HEK293 (cell line): ENCODE measurements around the gene ZNRF2.
A peak's percentile ranks its signal among the peaks of the same experiment; 100 is the strongest.

ENCODE experiments used
- CTCF ChIA-PET: fragments of 350-600 bp; formaldehyde crosslinking; extraction: SDS; loops from one replicate; lab custom pipeline; 2021; ENCODE audit warnings: antibody characterized with exemption; lab: Yijun Ruan, JAX
- POLR2A ChIA-PET: fragments of 300-600 bp; formaldehyde crosslinking; extraction: SDS; loops from one replicate; lab custom pipeline; 2020; ENCODE audit warnings: antibody characterized with exemption, inconsistent platforms; lab: Yijun Ruan, JAX
- H3K27ac ChIP-seq: fragments of 200-500 bp; sonication (Bioruptor generic); 2 replicates; pipeline ENCODE4 v1.5.1; 2014; ENCODE audit warnings: low read depth, low read length, control low read depth, inconsistent platforms; ENCODE audit errors: extremely low read depth
- H3K36me3 ChIP-seq, 2 experiments: fragments of 200-500 bp in 1 of 2; sonication (Bioruptor generic) in 1 of 2; 1 replicate in 1 of 2; 2 replicates in 1 of 2; pipeline ENCODE4 v1.5.1; 2014 to 2017; ENCODE audit warnings: inconsistent platforms in 2 of 2, low read length in 2 of 2; ENCODE audit not compliant: control insufficient read depth in 2 of 2, insufficient read depth in 1 of 2
- H3K4me1 ChIP-seq: fragments of 200-500 bp; sonication (Bioruptor generic); 2 replicates; pipeline ENCODE4 v1.5.1; 2014; ENCODE audit warnings: mild to moderate bottlenecking, low read length, inconsistent platforms; ENCODE audit not compliant: control insufficient read depth, insufficient read depth
- H3K4me3 ChIP-seq: 2 replicates; pipeline ENCODE4 v1.5.1; 2011; ENCODE audit warnings: low read depth, mild to moderate bottlenecking, control low read depth, low read length, moderate library complexity
- H3K9me3 ChIP-seq: fragments of 200-500 bp; sonication (Bioruptor generic); 2 replicates; pipeline ENCODE4 v1.5.1; 2014; ENCODE audit warnings: low read depth, low read length, inconsistent platforms; ENCODE audit not compliant: control insufficient read depth, insufficient read depth
- GLIS2 ChIP-seq: fragments of 450-650 bp; formaldehyde crosslinking; IDR thresholded peaks from 2 replicates; pipeline ENCODE4 v1.5.1; 2016; ENCODE audit warnings: missing biosample characterization, missing genetic modification characterization
- KLF9 ChIP-seq: fragments of 450-650 bp; formaldehyde crosslinking; IDR thresholded peaks from 2 replicates; pipeline ENCODE4 v1.5.1; 2016; ENCODE audit warnings: missing biosample characterization, missing genetic modification characterization, low read depth
- RBAK ChIP-seq: fragments of 450-650 bp; formaldehyde crosslinking; IDR thresholded peaks from 2 replicates; pipeline ENCODE4 v1.5.1; 2016; ENCODE audit warnings: missing biosample characterization, missing genetic modification characterization
- SCRT1 ChIP-seq: fragments of 450-650 bp; formaldehyde crosslinking; IDR thresholded peaks from 2 replicates; pipeline ENCODE4 v1.5.1; 2016; ENCODE audit warnings: missing biosample characterization, missing genetic modification characterization, borderline replicate concordance
- YY2 ChIP-seq: fragments of 450-650 bp; formaldehyde crosslinking; IDR thresholded peaks from 2 replicates; pipeline ENCODE4 v1.5.1; 2016; ENCODE audit warnings: missing biosample characterization, missing genetic modification characterization
- ZBTB17 ChIP-seq: fragments of 450-650 bp; formaldehyde crosslinking; IDR thresholded peaks from 2 replicates; pipeline ENCODE4 v1.5.1; 2016; ENCODE audit warnings: missing biosample characterization, missing genetic modification characterization
- ZBTB48 ChIP-seq: fragments of 450-650 bp; formaldehyde crosslinking; IDR thresholded peaks from 2 replicates; pipeline ENCODE4 v1.5.1; 2016; ENCODE audit warnings: missing biosample characterization, missing genetic modification characterization
- ZNF140 ChIP-seq: fragments of 450-650 bp; formaldehyde crosslinking; IDR thresholded peaks from 2 replicates; pipeline ENCODE4 v1.5.1; 2016; ENCODE audit warnings: missing biosample characterization, missing genetic modification characterization
- ZNF146 ChIP-seq: fragments of 450-650 bp; formaldehyde crosslinking; IDR thresholded peaks from 2 replicates; pipeline ENCODE4 v1.5.1; 2016; ENCODE audit warnings: missing biosample characterization, missing genetic modification characterization
- ZNF169 ChIP-seq: fragments of 450-650 bp; formaldehyde crosslinking; IDR thresholded peaks from 2 replicates; pipeline ENCODE4 v1.5.1; 2016; ENCODE audit warnings: missing biosample characterization, missing genetic modification characterization
- ZNF37A ChIP-seq: fragments of 450-650 bp; IDR thresholded peaks from 2 replicates; pipeline ENCODE4 v1.5.1; 2018; ENCODE audit warnings: missing biosample characterization, missing genetic modification characterization
- ZNF549 ChIP-seq: fragments of 450-650 bp; IDR thresholded peaks from 2 replicates; pipeline ENCODE4 v1.5.1; 2018; ENCODE audit warnings: missing biosample characterization, missing genetic modification characterization, mild to moderate bottlenecking, inconsistent platforms, moderate library complexity
- ZNF560 ChIP-seq: fragments of 450-650 bp; formaldehyde crosslinking; IDR thresholded peaks from 2 replicates; pipeline ENCODE4 v1.5.1; 2017; ENCODE audit warnings: missing biosample characterization, missing genetic modification characterization, borderline replicate concordance
- ZNF621 ChIP-seq: fragments of 450-650 bp; formaldehyde crosslinking; IDR thresholded peaks from 2 replicates; pipeline ENCODE4 v1.5.1; 2017; ENCODE audit warnings: missing biosample characterization, missing genetic modification characterization
- ZNF776 ChIP-seq: fragments of 450-650 bp; formaldehyde crosslinking; IDR thresholded peaks from 2 replicates; pipeline ENCODE4 v1.5.0; 2017; ENCODE audit warnings: missing biosample characterization, missing genetic modification characterization, borderline replicate concordance
- ZNF785 ChIP-seq: fragments of 450-650 bp; formaldehyde crosslinking; IDR thresholded peaks from 2 replicates; pipeline ENCODE4 v1.5.1; 2016; ENCODE audit warnings: missing biosample characterization, missing genetic modification characterization
- TF ChIP-seq, protein P1 (sequence below): fragments of 450-650 bp; formaldehyde crosslinking; IDR thresholded peaks from 2 replicates; pipeline ENCODE4 v1.5.1; 2017; ENCODE audit warnings: missing biosample characterization, missing genetic modification characterization
- TF ChIP-seq, protein P2 (sequence below): fragments of 450-650 bp; formaldehyde crosslinking; IDR thresholded peaks from 2 replicates; pipeline ENCODE4 v1.5.1; 2016; ENCODE audit warnings: missing biosample characterization, missing genetic modification characterization
- TF ChIP-seq, protein P3 (sequence below): fragments of 450-650 bp; formaldehyde crosslinking; optimal IDR thresholded peaks from 2 replicates; pipeline ENCODE3; 2016; ENCODE audit warnings: missing biosample characterization, mild to moderate bottlenecking, missing genetic modification characterization
- TF ChIP-seq, protein P4 (sequence below): fragments of 450-650 bp; formaldehyde crosslinking; IDR thresholded peaks from 2 replicates; pipeline ENCODE4 v1.5.1; 2016; ENCODE audit warnings: missing biosample characterization, missing genetic modification characterization
- TF ChIP-seq, protein P5 (sequence below): fragments of 450-650 bp; formaldehyde crosslinking; IDR thresholded peaks from 2 replicates; pipeline ENCODE4 v1.5.1; 2016; ENCODE audit warnings: missing biosample characterization, missing genetic modification characterization

Gene ZNRF2

DNA sequence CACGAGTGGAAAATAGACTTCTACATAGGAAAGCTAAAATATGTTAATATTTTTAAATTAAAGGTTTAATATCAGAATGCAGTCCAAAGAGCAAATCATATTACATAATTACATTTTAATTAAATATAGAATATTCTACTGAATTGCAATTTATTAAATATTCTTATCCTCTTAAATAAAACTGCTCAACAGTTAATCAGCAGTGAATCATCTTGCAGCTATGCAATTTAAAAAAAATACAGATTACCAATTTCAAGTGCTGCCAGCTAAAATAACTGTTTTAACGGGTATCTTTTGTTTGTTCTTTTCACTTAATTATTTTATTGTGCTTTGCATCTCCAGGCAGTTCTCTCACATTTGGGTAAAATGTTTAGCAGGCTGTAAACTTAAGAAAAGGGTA is 82.2 kb downstream of the ZNRF2 start:
- Histone ChIP-seq H3K9me3 (no peaks in the 10 kb centered on the region), H3K27ac (no peak overlapping the region), H3K4me1 (peaks cover 33% of the 10 kb centered on the region), H3K4me3 (no peak overlapping the region), H3K36me3 (peaks cover 0 to 2% of the 10 kb centered on the region in 2 experiments; a peak in 1 of 3 replicates)
- TF ChIP-seq, protein P1, sequence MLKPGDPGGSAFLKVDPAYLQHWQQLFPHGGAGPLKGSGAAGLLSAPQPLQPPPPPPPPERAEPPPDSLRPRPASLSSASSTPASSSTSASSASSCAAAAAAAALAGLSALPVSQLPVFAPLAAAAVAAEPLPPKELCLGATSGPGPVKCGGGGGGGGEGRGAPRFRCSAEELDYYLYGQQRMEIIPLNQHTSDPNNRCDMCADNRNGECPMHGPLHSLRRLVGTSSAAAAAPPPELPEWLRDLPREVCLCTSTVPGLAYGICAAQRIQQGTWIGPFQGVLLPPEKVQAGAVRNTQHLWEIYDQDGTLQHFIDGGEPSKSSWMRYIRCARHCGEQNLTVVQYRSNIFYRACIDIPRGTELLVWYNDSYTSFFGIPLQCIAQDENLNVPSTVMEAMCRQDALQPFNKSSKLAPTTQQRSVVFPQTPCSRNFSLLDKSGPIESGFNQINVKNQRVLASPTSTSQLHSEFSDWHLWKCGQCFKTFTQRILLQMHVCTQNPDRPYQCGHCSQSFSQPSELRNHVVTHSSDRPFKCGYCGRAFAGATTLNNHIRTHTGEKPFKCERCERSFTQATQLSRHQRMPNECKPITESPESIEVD (tag by site-specific recombination), result peak; percentile 41; the same call in 1 of the 2 replicates
- TF ChIP-seq YY2 (tag by site-specific recombination) (no peak), KLF9 (no peak)
- ChIA-PET CTCF (no interaction called here), POLR2A (no interaction called here)

DNA sequence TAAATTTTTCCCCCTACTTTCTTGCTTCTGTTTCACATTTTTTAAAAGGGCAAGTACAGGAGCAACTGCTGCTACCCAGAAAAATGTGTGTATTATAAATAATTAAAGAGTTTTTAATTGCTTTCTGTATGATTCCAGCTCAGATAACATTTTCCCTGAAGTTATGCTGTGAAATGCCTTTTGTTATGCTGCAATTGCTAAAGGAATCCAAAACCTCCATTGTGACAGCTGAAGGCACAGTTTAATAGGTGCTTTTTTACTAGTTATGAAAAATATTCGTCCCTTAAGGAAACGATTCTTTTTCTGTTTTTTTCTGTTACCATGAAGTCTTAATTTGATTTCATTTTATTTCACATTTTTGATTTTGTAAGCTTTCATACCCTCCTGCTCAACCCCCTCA is 83.2 kb downstream of the ZNRF2 start:
- no peaks in the 10 kb centered on the region for H3K9me3 ChIP-seq
- H3K36me3 ChIP-seq, result peaks cover 0 to 5% of the 10 kb centered on the region in 2 experiments; a peak in 1 of 3 replicates
- peaks cover 33% of the 10 kb centered on the region for H3K4me1 ChIP-seq
- H3K4me3 ChIP-seq, result no peak overlapping the region
- ChIA-PET POLR2A (no interaction called here), CTCF (interaction anchor here (1.5 kb wide), 1 partner anchor 197 kb away, joined by 3 read pairs; no protein-coding TSS in a partner anchor)
- no peak overlapping the region for H3K27ac ChIP-seq
- TF ChIP-seq ZNF776 (tag by site-specific recombination) (no peak), ZNF140 (tag by site-specific recombination) (no peak), ZNF549 (no peak), ZNF169 (tag by site-specific recombination) (no peak), GLIS2 (tag by site-specific recombination) (no peak), RBAK (tag by site-specific recombination) (no peak), ZNF560 (tag by site-specific recombination) (no peak), SCRT1 (no peak), YY2 (tag by site-specific recombination) (no peak), ZNF146 (tag by site-specific recombination) (no peak), ZNF621 (tag by site-specific recombination) (no peak), ZBTB48 (tag by site-specific recombination) (no peak), ZBTB17 (tag by site-specific recombination) (no peak), ZNF37A (tag by site-specific recombination) (no peak), ZNF785 (no peak)
- TF ChIP-seq, protein P2, sequence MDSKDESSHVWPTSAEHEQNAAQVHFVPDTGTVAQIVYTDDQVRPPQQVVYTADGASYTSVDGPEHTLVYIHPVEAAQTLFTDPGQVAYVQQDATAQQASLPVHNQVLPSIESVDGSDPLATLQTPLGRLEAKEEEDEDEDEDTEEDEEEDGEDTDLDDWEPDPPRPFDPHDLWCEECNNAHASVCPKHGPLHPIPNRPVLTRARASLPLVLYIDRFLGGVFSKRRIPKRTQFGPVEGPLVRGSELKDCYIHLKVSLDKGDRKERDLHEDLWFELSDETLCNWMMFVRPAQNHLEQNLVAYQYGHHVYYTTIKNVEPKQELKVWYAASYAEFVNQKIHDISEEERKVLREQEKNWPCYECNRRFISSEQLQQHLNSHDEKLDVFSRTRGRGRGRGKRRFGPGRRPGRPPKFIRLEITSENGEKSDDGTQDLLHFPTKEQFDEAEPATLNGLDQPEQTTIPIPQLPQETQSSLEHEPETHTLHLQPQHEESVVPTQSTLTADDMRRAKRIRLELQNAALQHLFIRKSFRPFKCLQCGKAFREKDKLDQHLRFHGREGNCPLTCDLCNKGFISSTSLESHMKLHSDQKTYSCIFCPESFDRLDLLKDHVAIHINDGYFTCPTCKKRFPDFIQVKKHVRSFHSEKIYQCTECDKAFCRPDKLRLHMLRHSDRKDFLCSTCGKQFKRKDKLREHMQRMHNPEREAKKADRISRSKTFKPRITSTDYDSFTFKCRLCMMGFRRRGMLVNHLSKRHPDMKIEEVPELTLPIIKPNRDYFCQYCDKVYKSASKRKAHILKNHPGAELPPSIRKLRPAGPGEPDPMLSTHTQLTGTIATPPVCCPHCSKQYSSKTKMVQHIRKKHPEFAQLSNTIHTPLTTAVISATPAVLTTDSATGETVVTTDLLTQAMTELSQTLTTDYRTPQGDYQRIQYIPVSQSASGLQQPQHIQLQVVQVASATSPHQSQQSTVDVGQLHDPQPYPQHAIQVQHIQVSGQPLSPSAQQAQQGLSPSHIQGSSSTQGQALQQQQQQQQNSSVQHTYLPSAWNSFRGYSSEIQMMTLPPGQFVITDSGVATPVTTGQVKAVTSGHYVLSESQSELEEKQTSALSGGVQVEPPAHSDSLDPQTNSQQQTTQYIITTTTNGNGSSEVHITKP, result no peak
- TF ChIP-seq, protein P3, sequence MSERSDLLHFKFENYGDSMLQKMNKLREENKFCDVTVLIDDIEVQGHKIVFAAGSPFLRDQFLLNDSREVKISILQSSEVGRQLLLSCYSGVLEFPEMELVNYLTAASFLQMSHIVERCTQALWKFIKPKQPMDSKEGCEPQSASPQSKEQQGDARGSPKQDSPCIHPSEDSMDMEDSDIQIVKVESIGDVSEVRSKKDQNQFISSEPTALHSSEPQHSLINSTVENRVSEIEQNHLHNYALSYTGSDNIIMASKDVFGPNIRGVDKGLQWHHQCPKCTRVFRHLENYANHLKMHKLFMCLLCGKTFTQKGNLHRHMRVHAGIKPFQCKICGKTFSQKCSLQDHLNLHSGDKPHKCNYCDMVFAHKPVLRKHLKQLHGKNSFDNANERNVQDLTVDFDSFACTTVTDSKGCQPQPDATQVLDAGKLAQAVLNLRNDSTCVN, result no peak
- TF ChIP-seq, protein P4, sequence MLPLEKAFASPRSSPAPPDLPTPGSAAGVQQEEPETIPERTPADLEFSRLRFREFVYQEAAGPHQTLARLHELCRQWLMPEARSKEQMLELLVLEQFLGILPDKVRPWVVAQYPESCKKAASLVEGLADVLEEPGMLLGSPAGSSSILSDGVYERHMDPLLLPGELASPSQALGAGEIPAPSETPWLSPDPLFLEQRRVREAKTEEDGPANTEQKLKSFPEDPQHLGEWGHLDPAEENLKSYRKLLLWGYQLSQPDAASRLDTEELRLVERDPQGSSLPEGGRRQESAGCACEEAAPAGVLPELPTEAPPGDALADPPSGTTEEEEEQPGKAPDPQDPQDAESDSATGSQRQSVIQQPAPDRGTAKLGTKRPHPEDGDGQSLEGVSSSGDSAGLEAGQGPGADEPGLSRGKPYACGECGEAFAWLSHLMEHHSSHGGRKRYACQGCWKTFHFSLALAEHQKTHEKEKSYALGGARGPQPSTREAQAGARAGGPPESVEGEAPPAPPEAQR (tag by site-specific recombination), result no peak
- TF ChIP-seq, protein P5, sequence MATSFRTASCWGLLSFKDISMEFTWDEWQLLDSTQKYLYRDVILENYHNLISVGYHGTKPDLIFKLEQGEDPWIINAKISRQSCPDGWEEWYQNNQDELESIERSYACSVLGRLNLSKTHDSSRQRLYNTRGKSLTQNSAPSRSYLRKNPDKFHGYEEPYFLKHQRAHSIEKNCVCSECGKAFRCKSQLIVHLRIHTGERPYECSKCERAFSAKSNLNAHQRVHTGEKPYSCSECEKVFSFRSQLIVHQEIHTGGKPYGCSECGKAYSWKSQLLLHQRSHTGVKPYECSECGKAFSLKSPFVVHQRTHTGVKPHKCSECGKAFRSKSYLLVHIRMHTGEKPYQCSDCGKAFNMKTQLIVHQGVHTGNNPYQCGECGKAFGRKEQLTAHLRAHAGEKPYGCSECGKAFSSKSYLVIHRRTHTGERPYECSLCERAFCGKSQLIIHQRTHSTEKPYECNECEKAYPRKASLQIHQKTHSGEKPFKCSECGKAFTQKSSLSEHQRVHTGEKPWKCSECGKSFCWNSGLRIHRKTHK, result no peak
